HFF-Myc (cell line): Measurements from ENCODE around the gene GIPC3.

Experiments
- DNase-seq: peaks from one replicate; pipeline ENCODE4 v3.0.0-alpha.2; 2011; ENCODE audit warnings: low read depth; ENCODE audit errors: extremely low read depth
- H3K4me3 ChIP-seq: replicated peaks from 2 replicates; pipeline ENCODE4 v1.5.1; 2011; ENCODE audit warnings: low read depth, mild to moderate bottlenecking, control low read depth, low read length
- CTCF ChIP-seq: IDR thresholded peaks from 2 replicates; pipeline ENCODE4 v1.5.1; 2012; ENCODE audit warnings: mild to moderate bottlenecking, low read depth, low read length, control low read depth; ENCODE audit errors: missing control alignments

GIPC3 gene

GRCh38 chr19:3636506-3636905, 51.2 kb downstream of the GIPC3 start:
- no peak for TF ChIP-seq CTCF
- no peak for DNase-seq
- no peak overlapping the region for H3K4me3 ChIP-seq

- H3K4me3 ChIP-seq, result no peak overlapping the region
- no peak for TF ChIP-seq CTCF
- DNase-seq, result no peak
Observed at GRCh38 chr19:3636962-3637361, 51.7 kb downstream of the GIPC3 start.

- TF ChIP-seq CTCF, result no peak
- DNase-seq, result no peak
- no peak overlapping the region for H3K4me3 ChIP-seq
Observed at GRCh38 chr19:3637621-3638020, 52.3 kb downstream of the GIPC3 start.

GRCh38 chr19:3638208-3639193, 53.2 kb downstream of the GIPC3 start:
- DNase-seq, result no peak
- H3K4me3 ChIP-seq, result no peak overlapping the region
- no peak for TF ChIP-seq CTCF

GRCh38 chr19:3639479-3639878, 54.2 kb downstream of the GIPC3 start:
- no peak for TF ChIP-seq CTCF
- DNase-seq, result no peak
- H3K4me3 ChIP-seq, result no peak overlapping the region

- no peak for DNase-seq
- H3K4me3 ChIP-seq, result no peak overlapping the region
- TF ChIP-seq CTCF, result no peak
Observed at GRCh38 chr19:3641515-3642269, 56.4 kb downstream of the GIPC3 start.
